IMR-90 (cell line): ENCODE data around the gene PIP5K1C. TPM values are rescaled to one million over a fixed set of nuclear protein-coding genes. Genes with fewer than 3 reads are reported as not detected.

Experiments used
- ATAC-seq: fragments of 200-7000 bp; cut with Tn5 transposase; 2 replicates; pipeline ENCODE4 v1.9.1; 2020; ENCODE audit warnings: low read depth, mild to moderate bottlenecking, moderate library complexity
- BruUV-seq: library from RNA; stranded (reverse); fragments of 400-500 nt; replicated peaks from 2 replicates; lab custom pipeline; 2021; lab: Mats Ljungman, UMichigan
- CTCF ChIA-PET: fragments of 300-600 bp; formaldehyde crosslinking; extraction: SDS; loops from one replicate; lab custom pipeline; 2021; ENCODE audit warnings: antibody characterized with exemption; lab: Yijun Ruan, JAX
- POLR2A ChIA-PET: fragments of 300-600 bp; sonication (Branson Sonifier 250); formaldehyde crosslinking; loops from one replicate; lab custom pipeline; 2022; ENCODE audit warnings: antibody characterized with exemption; ENCODE audit not compliant: unreplicated experiment; lab: Charles Lee
- DNase-seq: peaks from one replicate; pipeline ENCODE4 v3.0.0; 2013
- H2AFZ ChIP-seq: replicated peaks from 2 replicates; pipeline ENCODE3; 2013; ENCODE audit warnings: low read length, mild to moderate bottlenecking; ENCODE audit not compliant: poor library complexity
- H2AK5ac ChIP-seq: 2 replicates; pipeline ENCODE4 v1.6.1; 2013; ENCODE audit warnings: low read depth, low read length, inconsistent platforms
- H2AK9ac ChIP-seq: replicated peaks from 2 replicates; pipeline ENCODE3; 2013; ENCODE audit warnings: mild to moderate bottlenecking, low read depth, low read length, moderate library complexity; ENCODE audit not compliant: poor library complexity
- H2BK120ac ChIP-seq: 2 replicates; pipeline ENCODE4 v1.6.1; 2013; ENCODE audit warnings: low read depth, low read length, inconsistent platforms
- H2BK15ac ChIP-seq: 3 replicates; pipeline ENCODE4 v1.6.1; 2013; ENCODE audit warnings: low read depth, low read length, inconsistent platforms
- H2BK20ac ChIP-seq: 2 replicates; pipeline ENCODE4 v1.6.1; 2013; ENCODE audit warnings: low read depth, mild to moderate bottlenecking, inconsistent platforms, low read length, moderate library complexity
- H2BK5ac ChIP-seq: 2 replicates; pipeline ENCODE4 v1.6.1; 2013; ENCODE audit warnings: mild to moderate bottlenecking, low read depth, low read length, inconsistent platforms; ENCODE audit not compliant: poor library complexity, severe bottlenecking
- H3K14ac ChIP-seq: replicated peaks from 2 replicates; pipeline ENCODE4 v1.6.1; 2013; ENCODE audit warnings: low read depth, low read length, inconsistent platforms
- H3K18ac ChIP-seq: 2 replicates; pipeline ENCODE4 v1.6.1; 2013; ENCODE audit warnings: low read depth, low read length, control low read depth
- H3K23ac ChIP-seq: 2 replicates; pipeline ENCODE4 v1.6.1; 2013; ENCODE audit warnings: low read depth, low read length, inconsistent platforms
- H3K27ac ChIP-seq: 2 replicates; pipeline ENCODE4 v1.5.1; 2013; ENCODE audit warnings: mild to moderate bottlenecking, control low read depth, low read length; ENCODE audit not compliant: insufficient read depth
- H3K27me3 ChIP-seq: 2 replicates; pipeline ENCODE4 v1.6.1; 2013; ENCODE audit warnings: low read length; ENCODE audit not compliant: control insufficient read depth, insufficient read depth
- H3K36me3 ChIP-seq: 2 replicates; pipeline ENCODE4 v1.6.1; 2013; ENCODE audit warnings: low read length, mixed read lengths; ENCODE audit not compliant: control insufficient read depth, insufficient read depth
- H3K4ac ChIP-seq: 2 replicates; pipeline ENCODE4 v1.6.1; 2013; ENCODE audit warnings: low read depth, low read length, inconsistent platforms
- H3K4me1 ChIP-seq: 2 replicates; pipeline ENCODE4 v1.6.1; 2013; ENCODE audit warnings: low read length, mixed read lengths; ENCODE audit not compliant: control insufficient read depth, insufficient read depth
- H3K4me2 ChIP-seq: 2 replicates; pipeline ENCODE4 v1.6.1; 2013; ENCODE audit warnings: low read depth, mild to moderate bottlenecking, control low read depth, low read length, moderate library complexity
- H3K4me3 ChIP-seq: 2 replicates; pipeline ENCODE4 v1.5.1; 2013; ENCODE audit warnings: low read depth, mild to moderate bottlenecking, control low read depth, low read length, moderate library complexity; ENCODE audit not compliant: insufficient read depth
- H3K56ac ChIP-seq: 2 replicates; pipeline ENCODE4 v1.6.1; 2013; ENCODE audit warnings: low read length, inconsistent platforms; ENCODE audit not compliant: insufficient read depth; ENCODE audit errors: extremely low read depth
- H3K79me1 ChIP-seq, 2 experiments: 2 replicates each; pipeline ENCODE4 v1.6.1; 2013; ENCODE audit warnings: low read length in 2 of 2, inconsistent platforms in 1 of 2, low read depth in 1 of 2
- H3K9ac ChIP-seq: 2 replicates; pipeline ENCODE4 v1.6.1; 2013; ENCODE audit warnings: low read depth, low read length, control low read depth
- H3K9me1 ChIP-seq: 2 replicates; pipeline ENCODE4 v1.6.1; 2013; ENCODE audit warnings: low read length, inconsistent platforms; ENCODE audit not compliant: insufficient read depth
- H3K9me3 ChIP-seq: 2 replicates; pipeline ENCODE4 v1.6.1; 2013; ENCODE audit warnings: low read length; ENCODE audit not compliant: control insufficient read depth, insufficient read depth
- H4K20me1 ChIP-seq: 2 replicates; pipeline ENCODE4 v1.6.1; 2013; ENCODE audit warnings: low read length, inconsistent platforms; ENCODE audit not compliant: insufficient read depth
- H4K5ac ChIP-seq: 2 replicates; pipeline ENCODE4 v1.6.1; 2013; ENCODE audit warnings: mild to moderate bottlenecking, low read depth, low read length, control low read depth
- H4K8ac ChIP-seq, 2 experiments: 2 replicates each; pipeline ENCODE4 v1.6.1; 2013; ENCODE audit warnings: low read depth in 2 of 2, low read length in 2 of 2, control low read depth in 1 of 2, inconsistent platforms in 1 of 2
- H4K91ac ChIP-seq: 2 replicates; pipeline ENCODE4 v1.6.1; 2013; ENCODE audit warnings: low read depth, low read length, inconsistent platforms; ENCODE audit not compliant: insufficient read depth
- CEBPB ChIP-seq: IDR thresholded peaks from 2 replicates; pipeline ENCODE4 v1.6.1; 2012; ENCODE audit warnings: low read depth, low read length, improper control_type of control experiment
- CHD1 ChIP-seq: IDR thresholded peaks from 2 replicates; pipeline ENCODE4 v1.6.1; 2012; ENCODE audit warnings: low read depth, low read length, improper control_type of control experiment
- MAFK ChIP-seq: IDR thresholded peaks from 2 replicates; pipeline ENCODE4 v1.6.1; 2012; ENCODE audit warnings: low read depth, low read length, improper control_type of control experiment
- MXI1 ChIP-seq: IDR thresholded peaks from 2 replicates; pipeline ENCODE4 v1.6.1; 2012; ENCODE audit warnings: low read depth, mild to moderate bottlenecking, low read length, moderate library complexity, borderline replicate concordance
- RAD21 ChIP-seq: IDR thresholded peaks from 2 replicates; pipeline ENCODE4 v1.6.1; 2012; ENCODE audit warnings: low read length, improper control_type of control experiment
- RFX5 ChIP-seq: IDR thresholded peaks from 2 replicates; pipeline ENCODE4 v1.8.0; 2012; ENCODE audit warnings: low read depth, mild to moderate bottlenecking, low read length, moderate library complexity
- SMC3 ChIP-seq: fragments of 150-350 bp; IDR thresholded peaks from 2 replicates; pipeline ENCODE4 v1.6.1; 2016; ENCODE audit warnings: low read depth, mild to moderate bottlenecking, antibody characterized with exemption, low read length, moderate library complexity
- WGBS, 2 experiments: methylation state at CpG; one replicate each; pipeline versions ENCODE4 v1.1.5 to v1.1.7; 2013; ENCODE audit warnings: missing lambda C conversion rate in 2 of 2; ENCODE audit not compliant: insufficient read length in 1 of 2; ENCODE audit errors: extremely low coverage in 2 of 2; 5-methylcytosine and 5-hydroxymethylcytosine counted together
- dilution Hi-C: fragments of 300-500 bp; cut with HindIII; formaldehyde crosslinking; loops from one replicate; pipeline ENCODE4 v1.14.3; 2018; ENCODE audit warnings: low sequenced_read_pairs; ENCODE audit not compliant: unreplicated experiment
- in situ Hi-C: fragments of 300-500 bp; cut with MboI; formaldehyde crosslinking; loops from 3 replicates; pipeline ENCODE4 v1.14.3; 2019; ENCODE audit warnings: low sequenced_read_pairs, inconsistent platforms, mixed read lengths
- intact Hi-C: fragments of 100-400 bp; cut with micrococcal nuclease; formaldehyde crosslinking; loops from 2 replicates; pipeline ENCODE4 v1.10.0; 2022
- polyA plus RNA-seq, 3 experiments: library from polyadenylated mRNA; depleted of rRNA; stranded (reverse); fragments of >200 nt; gene quantifications; 2 replicates each; pipeline ENCODE4 v1.2.3, GENCODE V29; 2012; ENCODE audit warnings: low replicate concordance in 1 of 3
- total RNA-seq: library from RNA; depleted of rRNA; stranded (reverse); fragments of >200 nt; gene quantifications from 2 replicates; pipeline ENCODE4 v1.2.3, GENCODE V29; 2012

Gene PIP5K1C
- total and polyA plus RNA-seq, 2 of the 4 experiments (the other 2 are of a cell fraction), result 13.6 to 23.3 TPM

DNA sequence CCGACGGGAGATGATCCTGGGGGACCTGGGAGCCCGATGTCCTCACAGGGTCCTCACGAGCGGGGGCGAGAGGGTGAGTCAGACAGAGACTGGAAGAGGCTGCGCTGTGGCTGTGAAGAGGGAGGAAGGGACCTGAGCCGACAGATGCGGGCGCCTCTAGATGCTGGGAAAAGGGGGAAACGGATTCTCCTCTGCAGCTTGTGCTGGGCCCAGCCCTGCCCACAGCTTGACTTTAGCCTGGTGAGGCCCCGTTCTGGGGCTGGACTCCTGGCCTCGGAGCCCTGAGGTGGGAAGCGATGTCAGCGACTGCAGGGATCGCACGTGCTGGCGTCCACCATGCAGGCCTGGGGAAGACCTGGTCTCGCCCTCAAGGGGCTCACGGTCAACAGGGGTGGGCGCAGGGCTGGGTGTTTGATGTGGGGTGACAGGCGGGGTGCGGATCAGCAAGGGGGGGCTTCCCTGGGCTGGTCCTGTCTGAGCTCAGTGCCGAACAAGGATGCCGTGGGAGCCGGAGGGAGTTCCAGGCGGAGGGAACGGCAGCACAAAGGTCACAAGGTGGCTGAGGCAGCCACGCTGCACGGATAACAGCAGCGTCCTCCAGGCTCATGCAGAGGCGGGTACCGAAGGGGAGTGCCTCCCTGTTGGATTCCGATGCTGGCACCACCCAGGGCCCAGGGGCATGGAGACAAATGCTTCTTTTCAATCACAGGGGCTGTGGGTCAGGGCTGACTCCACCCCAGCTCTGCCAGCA is 31.8 kb downstream of the PIP5K1C start:
- Histone ChIP-seq H3K4ac (no peak overlapping the region), H3K9me1 (no peaks in the 10 kb centered on the region), H3K18ac (no peak overlapping the region), H4K20me1 (peaks cover 29% of the 10 kb centered on the region), H4K91ac (no peak overlapping the region; the same call in 1 of the 2 replicates), H2AK5ac (0 out of 2 replicates have a peak overlapping the region, but pooled peaks have one; percentile 37), H2BK15ac (no peak overlapping the region), H2BK20ac (no peak overlapping the region), H2AK9ac (peak overlapping the region; percentile 60), H3K56ac (no peak overlapping the region), H3K79me1 (peaks cover 15 to 61% of the 10 kb centered on the region in 2 experiments), H3K23ac (no peak overlapping the region), H3K9me3 (no peaks in the 10 kb centered on the region), H3K27ac (no peak overlapping the region), H2AFZ (no peak overlapping the region), H3K9ac (no peak overlapping the region), H3K36me3 (peaks cover 11% of the 10 kb centered on the region), H2BK5ac (no peak overlapping the region), H3K27me3 (no peaks in the 10 kb centered on the region), H4K8ac (no peak overlapping the region), H3K4me1 (peaks cover 22% of the 10 kb centered on the region), H2BK120ac (no peak overlapping the region), H4K5ac (no peak overlapping the region), H3K4me2 (no peak overlapping the region), H3K14ac (no peak overlapping the region), H3K4me3 (no peak overlapping the region)
- ATAC-seq, result no peak
- in situ Hi-C loops, result loop anchor here (5.0 kb wide), 1 partner anchor 34 kb away; the partner anchor contains the start of gene PIP5K1C
- dilution Hi-C loops, result no loop called here
- BruUV-seq, result no TSS peak
- POLR2A ChIA-PET, result no interaction called here
- peak; percentile 39 for DNase-seq
- no peak for TF ChIP-seq CEBPB
- no peak for TF ChIP-seq CHD1
- no peak for TF ChIP-seq RFX5
- TF ChIP-seq SMC3, result no peak
- no peak for TF ChIP-seq MAFK
- TF ChIP-seq MXI1, result no peak
- no peak for TF ChIP-seq RAD21
- WGBS, 2 experiments, result 68% methylated on average over 12 of the region's 34 CpGs; no CpG with 5 or more reads in 1 of the 2 experiments
- intact Hi-C loops, result loop anchor here (5.0 to 10.0 kb wide), 3 partner anchors 154 to 536 kb away; no protein-coding TSS in a partner anchor
- CTCF ChIA-PET, result no interaction called here
